A549 (cell line): Measurements from ENCODE around the gene SCN3B. TPM values are rescaled to one million over a fixed set of nuclear protein-coding genes. Genes with fewer than 3 reads are reported as not detected.

Experiments used
- ATAC-seq, 2 experiments: fragments of 200-7000 bp in 1 of 2; fragments of >200 bp in 1 of 2; cut with Nextera tagmentation in 1 of 2; cut with Tn5 transposase in 1 of 2; 3 replicates each; pipeline versions ENCODE4 v1.8.0 to v1.9.1; 2018 to 2020; ENCODE audit warnings: mild to moderate bottlenecking in 1 of 2, moderate library complexity in 1 of 2
- CTCF ChIA-PET: fragments of 300-600 bp; sonication (Branson Sonifier 250); formaldehyde crosslinking; extraction: SDS; loops from one replicate; lab custom pipeline; 2021; ENCODE audit warnings: antibody characterized with exemption, inconsistent platforms; lab: Yijun Ruan, JAX
- POLR2A ChIA-PET: fragments of 350-600 bp; formaldehyde crosslinking; extraction: SDS; loops from one replicate; lab custom pipeline; 2021; ENCODE audit warnings: antibody characterized with exemption, inconsistent platforms; lab: Yijun Ruan, JAX
- DNase-seq, 2 experiments: peaks; one replicate each; pipeline versions ENCODE4 v3.0.0 to v3.0.0-alpha.2; 2011 to 2016; ENCODE audit warnings: low read depth in 1 of 2, low spot score in 1 of 2
- FAIRE-seq: peaks from 2 replicates; lab custom pipeline; 2011; peaks lifted over from hg19 to GRCh38; lab: Jason Lieb, UNC
- H3K27ac ChIP-seq, 2 experiments: fragments of >200 bp; sonication (Bioruptor Twin); formaldehyde crosslinking; 3 replicates each; pipeline ENCODE4 v1.5.1; 2016 to 2017
- H3K4me1 ChIP-seq: fragments of >200 bp; sonication (Bioruptor Twin); formaldehyde crosslinking; 3 replicates; pipeline ENCODE4 v1.6.1; 2016
- H3K4me2 ChIP-seq: fragments of >200 bp; sonication (Bioruptor Twin); formaldehyde crosslinking; 3 replicates; pipeline ENCODE4 v1.6.1; 2016
- H3K4me3 ChIP-seq: fragments of >200 bp; sonication (Bioruptor Twin); formaldehyde crosslinking; 3 replicates; pipeline ENCODE4 v1.5.1; 2016
- H3K9me3 ChIP-seq: fragments of >200 bp; sonication (Bioruptor Twin); formaldehyde crosslinking; 3 replicates; pipeline ENCODE4 v1.6.1; 2016
- ATOH8 ChIP-seq: fragments of 250-450 bp; sonication (Bioruptor Pico); IDR thresholded peaks from 2 replicates; pipeline ENCODE4 v1.5.0; 2020; ENCODE audit warnings: low read depth, mild to moderate bottlenecking, moderate library complexity
- CBX2 ChIP-seq: fragments of 200-600 bp; sonication (generic); IDR thresholded peaks from 2 replicates; pipeline ENCODE4 v1.6.1; 2016; ENCODE audit warnings: low read depth, mild to moderate bottlenecking, borderline replicate concordance
- CBX8 ChIP-seq: fragments of 200-600 bp; sonication (generic); IDR thresholded peaks from 2 replicates; pipeline ENCODE4 v1.6.1; 2016
- ELK1 ChIP-seq: fragments of 150-350 bp; IDR thresholded peaks from 2 replicates; pipeline ENCODE4 v1.6.1; 2014; ENCODE audit warnings: low read depth, mild to moderate bottlenecking, low read length
- ESRRA ChIP-seq: fragments of 150-350 bp; IDR thresholded peaks from 2 replicates; pipeline ENCODE4 v1.6.1; 2014; ENCODE audit warnings: mild to moderate bottlenecking, low read length, borderline replicate concordance
- HEYL ChIP-seq: fragments of 250-450 bp; sonication (Bioruptor Pico); IDR thresholded peaks from 2 replicates; pipeline ENCODE4 v1.8.0; 2021; ENCODE audit warnings: mild to moderate bottlenecking, moderate library complexity
- JUN ChIP-seq, 2 experiments: fragments of >200 bp; sonication (Bioruptor Twin); formaldehyde crosslinking; IDR thresholded peaks; 2 replicates in 1 of 2; 3 replicates in 1 of 2; pipeline ENCODE4 v1.6.1; 2016 to 2017
- NR3C1 ChIP-seq: fragments of >200 bp; sonication (Bioruptor Twin); formaldehyde crosslinking; IDR thresholded peaks from 3 replicates; pipeline ENCODE4 v1.6.1; 2017
- PHF8 ChIP-seq: fragments of 200-600 bp; sonication (generic); IDR thresholded peaks from 2 replicates; pipeline ENCODE4 v1.6.1; 2016; ENCODE audit warnings: low read depth, mild to moderate bottlenecking, antibody characterized with exemption, moderate library complexity, borderline replicate concordance
- POLR2AphosphoS2 ChIP-seq: conservative IDR thresholded peaks from 2 replicates; pipeline ENCODE4 v1.6.1; 2012; ENCODE audit warnings: low read length, improper control_type of control experiment, inconsistent platforms
- RAD21 ChIP-seq, 2 experiments: fragments of >200 bp in 1 of 2; sonication (Bioruptor Twin) in 1 of 2; formaldehyde crosslinking in 1 of 2; IDR thresholded peaks in 1 of 2; conservative IDR thresholded peaks in 1 of 2; 2 replicates in 1 of 2; 3 replicates in 1 of 2; pipeline ENCODE4 v1.6.1; 2012 to 2018; ENCODE audit warnings: inconsistent platforms in 1 of 2
- RCOR1 ChIP-seq: fragments of 150-350 bp; IDR thresholded peaks from 2 replicates; pipeline ENCODE4 v1.6.1; 2014; ENCODE audit warnings: antibody characterized with exemption, low read length, low read depth
- REST ChIP-seq: fragments of 200-600 bp; sonication (generic); IDR thresholded peaks from 2 replicates; pipeline ENCODE4 v1.6.1; 2016; ENCODE audit warnings: antibody characterized with exemption, mild to moderate bottlenecking, moderate library complexity
- RFX5 ChIP-seq: fragments of 450-650 bp; IDR thresholded peaks from 2 replicates; pipeline ENCODE4 v1.7.1; 2014; ENCODE audit warnings: antibody characterized with exemption, mild to moderate bottlenecking, moderate library complexity
- RNF2 ChIP-seq: fragments of 200-600 bp; sonication (generic); IDR thresholded peaks from 2 replicates; pipeline ENCODE4 v1.6.1; 2016; ENCODE audit warnings: low read depth, mild to moderate bottlenecking, antibody characterized with exemption, moderate library complexity, borderline replicate concordance
- SMC3 ChIP-seq: fragments of >200 bp; sonication (Bioruptor Twin); formaldehyde crosslinking; IDR thresholded peaks from 3 replicates; pipeline ENCODE4 v1.6.1; 2018; ENCODE audit warnings: inconsistent platforms
- TFCP2L1 ChIP-seq: fragments of 250-450 bp; sonication (Bioruptor Pico); IDR thresholded peaks from 2 replicates; pipeline ENCODE4 v1.5.0; 2021; ENCODE audit warnings: mild to moderate bottlenecking
- TP53 ChIP-seq: fragments of 250-450 bp; sonication (Bioruptor Pico); IDR thresholded peaks from 2 replicates; pipeline ENCODE4 v1.5.0; 2021; ENCODE audit warnings: mild to moderate bottlenecking, moderate library complexity
- ZFP36 ChIP-seq: fragments of 450-650 bp; IDR thresholded peaks from 2 replicates; pipeline ENCODE4 v1.6.1; 2014; ENCODE audit warnings: borderline replicate concordance; ENCODE audit not compliant: partially characterized antibody
- ZSCAN20 ChIP-seq: fragments of 250-450 bp; sonication (Bioruptor Pico); IDR thresholded peaks from 2 replicates; pipeline ENCODE4 v1.8.0; 2022; ENCODE audit warnings: mild to moderate bottlenecking, moderate library complexity
- WGBS: methylation state at CpG from one replicate; pipeline ENCODE4 v1.1.6; 2017; ENCODE audit errors: missing lambda C conversion rate; 5-methylcytosine and 5-hydroxymethylcytosine counted together
- polyA plus RNA-seq, 4 experiments: library from polyadenylated mRNA; depleted of rRNA in 3 of 4; stranded (reverse); fragments of >200 nt; fragmentation: RNase III in 1 of 4; extraction: RNeasy Plus Mini Kit Qiagen cat#74134 plus additional on column Dnase treatment in 1 of 4; gene quantifications; 2 replicates in 3 of 4; 3 replicates in 1 of 4; pipeline ENCODE4 v1.2.3, GENCODE V29; 2011 to 2017
- TF ChIP-seq, protein P1 (sequence below): fragments of >200 bp; sonication (Bioruptor Twin); formaldehyde crosslinking; IDR thresholded peaks from 3 replicates; pipeline ENCODE4 v1.6.1; 2016

Gene SCN3B
- polyA plus RNA-seq, 2 of the 4 experiments (the other 2 are of a cell fraction), result 0.18 to 0.37 TPM

GRCh38 chr11:123692961-123693360 is 38.5 kb upstream of the SCN3B start (continued):
- TF ChIP-seq ATOH8 (CRISPR knock-in tag), result no peak
- no peak for TF ChIP-seq TFCP2L1
- TF ChIP-seq, all 56 proteins: peak for 0

DNA sequence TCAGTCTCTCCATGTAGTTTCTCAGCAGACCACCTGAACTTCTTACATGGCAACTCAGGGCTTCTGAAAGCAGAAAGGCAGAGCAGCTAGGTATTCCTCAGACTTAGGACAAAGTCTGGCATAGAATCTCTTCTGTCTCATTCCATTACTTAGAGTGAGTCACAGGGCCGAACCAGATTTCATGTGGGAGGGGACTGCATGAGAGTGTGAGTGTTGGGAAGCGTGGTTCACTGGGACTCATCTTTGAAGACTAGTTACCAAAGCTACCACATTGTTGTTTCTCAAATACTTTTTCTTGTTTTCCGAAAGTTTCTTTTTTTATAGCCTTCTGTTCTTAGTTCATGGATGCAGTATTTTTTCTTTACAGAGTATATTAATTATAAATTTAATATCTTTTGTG is 36.1 kb upstream of the SCN3B start:
- WGBS, result 5% methylated on average over 3 of the region's 3 CpGs
- peak in 1 of 2 experiments; percentile 47; a peak in 1 of 6 replicates for ATAC-seq
- Histone ChIP-seq H3K4me2 (no peak overlapping the region), H3K4me3 (no peak overlapping the region), H3K9me3 (no peaks in the 10 kb centered on the region), H3K4me1 (no peaks in the 10 kb centered on the region), H3K27ac (no peak overlapping the region)
- FAIRE-seq, result no peak
- CTCF ChIA-PET, result no interaction called here
- TF ChIP-seq HEYL (CRISPR knock-in tag) (no peak), ESRRA (no peak), RAD21 (conservative IDR thresholded peaks at IDR 0.05 in 1 of 2, IDR thresholded peaks at IDR 0.05 in 1 of 2) (no peak), CBX8 (no peak), ATOH8 (CRISPR knock-in tag) (no peak), RCOR1 (no peak), NR3C1 (no peak), POLR2AphosphoS2 (no peak), RFX5 (no peak), REST (no peak), SMC3 (no peak), ZFP36 (no peak), ELK1 (no peak), TP53 (CRISPR knock-in tag) (no peak), ZSCAN20 (CRISPR knock-in tag) (no peak), RNF2 (no peak), JUN (IDR thresholded peaks at IDR 0.05) (no peak), PHF8 (no peak), CBX2 (no peak)
- TF ChIP-seq, protein P1, sequence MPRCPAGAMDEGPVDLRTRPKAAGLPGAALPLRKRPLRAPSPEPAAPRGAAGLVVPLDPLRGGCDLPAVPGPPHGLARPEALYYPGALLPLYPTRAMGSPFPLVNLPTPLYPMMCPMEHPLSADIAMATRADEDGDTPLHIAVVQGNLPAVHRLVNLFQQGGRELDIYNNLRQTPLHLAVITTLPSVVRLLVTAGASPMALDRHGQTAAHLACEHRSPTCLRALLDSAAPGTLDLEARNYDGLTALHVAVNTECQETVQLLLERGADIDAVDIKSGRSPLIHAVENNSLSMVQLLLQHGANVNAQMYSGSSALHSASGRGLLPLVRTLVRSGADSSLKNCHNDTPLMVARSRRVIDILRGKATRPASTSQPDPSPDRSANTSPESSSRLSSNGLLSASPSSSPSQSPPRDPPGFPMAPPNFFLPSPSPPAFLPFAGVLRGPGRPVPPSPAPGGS, result no peak
- DNase-seq, result peak; percentile 10 to 13
- POLR2A ChIA-PET, result no interaction called here
